Neural progenitor cell (in vitro differentiated cells): ENCODE data around the gene DYSF.

Experiments
- EZH2 ChIP-seq: fragments of 200-600 bp; sonication (generic); IDR thresholded peaks from 2 replicates; pipeline ENCODE4 v1.6.1; 2017; ENCODE audit warnings: antibody characterized with exemption, mild to moderate bottlenecking, moderate library complexity
- TF ChIP-seq, protein P1 (sequence below): fragments of 200-600 bp; sonication (generic); IDR thresholded peaks from 2 replicates; pipeline ENCODE4 v1.5.1; 2017; ENCODE audit warnings: antibody characterized with exemption, mild to moderate bottlenecking

DNA sequence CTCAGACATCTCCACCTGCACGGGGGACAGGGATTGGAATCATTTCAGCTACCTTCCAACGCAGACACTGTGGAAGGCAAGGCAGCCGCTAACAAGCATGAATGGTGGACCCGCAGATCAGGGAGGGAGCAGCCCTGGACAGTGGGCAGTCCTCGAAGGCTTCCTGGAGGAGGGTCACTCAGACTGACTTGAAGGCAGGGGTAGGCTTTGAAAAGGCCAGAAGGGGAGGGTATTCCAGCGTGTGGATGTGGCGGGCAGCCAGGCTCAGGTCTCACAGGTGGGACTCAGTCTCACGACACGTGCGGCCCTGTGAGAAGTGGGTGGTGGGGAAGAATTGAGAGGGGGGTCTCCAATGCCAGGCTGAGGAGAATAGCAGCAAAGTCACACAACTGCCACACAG lies 29.9 kb downstream of the DYSF start:
- TF ChIP-seq EZH2 = no peak
- TF ChIP-seq, protein P1, sequence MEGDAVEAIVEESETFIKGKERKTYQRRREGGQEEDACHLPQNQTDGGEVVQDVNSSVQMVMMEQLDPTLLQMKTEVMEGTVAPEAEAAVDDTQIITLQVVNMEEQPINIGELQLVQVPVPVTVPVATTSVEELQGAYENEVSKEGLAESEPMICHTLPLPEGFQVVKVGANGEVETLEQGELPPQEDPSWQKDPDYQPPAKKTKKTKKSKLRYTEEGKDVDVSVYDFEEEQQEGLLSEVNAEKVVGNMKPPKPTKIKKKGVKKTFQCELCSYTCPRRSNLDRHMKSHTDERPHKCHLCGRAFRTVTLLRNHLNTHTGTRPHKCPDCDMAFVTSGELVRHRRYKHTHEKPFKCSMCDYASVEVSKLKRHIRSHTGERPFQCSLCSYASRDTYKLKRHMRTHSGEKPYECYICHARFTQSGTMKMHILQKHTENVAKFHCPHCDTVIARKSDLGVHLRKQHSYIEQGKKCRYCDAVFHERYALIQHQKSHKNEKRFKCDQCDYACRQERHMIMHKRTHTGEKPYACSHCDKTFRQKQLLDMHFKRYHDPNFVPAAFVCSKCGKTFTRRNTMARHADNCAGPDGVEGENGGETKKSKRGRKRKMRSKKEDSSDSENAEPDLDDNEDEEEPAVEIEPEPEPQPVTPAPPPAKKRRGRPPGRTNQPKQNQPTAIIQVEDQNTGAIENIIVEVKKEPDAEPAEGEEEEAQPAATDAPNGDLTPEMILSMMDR = no peak
